Neural progenitor cell (in vitro differentiated cells): ENCODE data around the gene NOTCH1.

Experiments used
- EZH2 ChIP-seq: fragments of 200-600 bp; sonication (generic); IDR thresholded peaks from 2 replicates; pipeline ENCODE4 v1.6.1; 2017; ENCODE audit warnings: antibody characterized with exemption, mild to moderate bottlenecking, moderate library complexity
- EZH2phosphoT487 ChIP-seq: fragments of 200-600 bp; sonication (generic); IDR thresholded peaks from 2 replicates; pipeline ENCODE4 v1.6.1; 2017; ENCODE audit warnings: antibody characterized with exemption
- TF ChIP-seq, protein P1 (sequence below): fragments of 200-600 bp; sonication (generic); IDR thresholded peaks from 2 replicates; pipeline ENCODE4 v1.5.1; 2017; ENCODE audit warnings: antibody characterized with exemption, mild to moderate bottlenecking

DNA sequence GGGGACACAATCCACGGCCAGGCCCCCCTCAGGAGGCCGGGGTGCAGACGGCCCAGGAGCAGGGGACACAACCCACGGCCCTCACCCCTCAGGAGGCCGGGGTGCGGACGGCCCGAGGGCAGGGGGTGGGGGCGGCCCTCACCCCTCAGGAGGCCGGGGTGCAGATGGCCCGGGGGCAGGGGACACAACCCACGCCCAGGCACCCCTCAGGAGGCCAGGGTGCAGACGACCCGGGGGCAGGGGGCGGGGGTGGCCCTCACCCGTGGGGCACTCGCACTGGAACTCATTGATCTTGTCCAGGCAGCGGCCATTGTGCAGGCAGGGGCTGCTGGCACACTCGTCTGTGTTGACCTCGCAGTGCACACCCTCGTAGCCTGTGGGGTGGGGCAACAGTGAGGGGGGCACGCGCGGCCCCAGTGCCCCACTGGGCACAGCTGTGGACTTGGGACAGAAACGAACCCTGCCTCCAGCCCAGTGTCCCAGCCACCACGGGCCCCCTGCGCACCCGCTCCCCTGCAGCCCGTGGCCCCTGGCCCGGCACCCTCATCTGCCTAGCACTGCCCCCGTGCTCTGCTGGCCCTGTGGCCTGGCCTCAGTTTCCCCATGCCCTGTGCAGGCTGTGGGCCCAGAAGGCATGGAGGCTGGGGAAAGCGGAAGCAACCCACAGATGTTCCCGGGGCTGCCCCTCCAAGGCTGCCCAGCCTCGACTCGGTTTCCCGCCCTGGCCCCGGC lies 28.7 kb downstream of the NOTCH1 start:
- TF ChIP-seq, protein P1, sequence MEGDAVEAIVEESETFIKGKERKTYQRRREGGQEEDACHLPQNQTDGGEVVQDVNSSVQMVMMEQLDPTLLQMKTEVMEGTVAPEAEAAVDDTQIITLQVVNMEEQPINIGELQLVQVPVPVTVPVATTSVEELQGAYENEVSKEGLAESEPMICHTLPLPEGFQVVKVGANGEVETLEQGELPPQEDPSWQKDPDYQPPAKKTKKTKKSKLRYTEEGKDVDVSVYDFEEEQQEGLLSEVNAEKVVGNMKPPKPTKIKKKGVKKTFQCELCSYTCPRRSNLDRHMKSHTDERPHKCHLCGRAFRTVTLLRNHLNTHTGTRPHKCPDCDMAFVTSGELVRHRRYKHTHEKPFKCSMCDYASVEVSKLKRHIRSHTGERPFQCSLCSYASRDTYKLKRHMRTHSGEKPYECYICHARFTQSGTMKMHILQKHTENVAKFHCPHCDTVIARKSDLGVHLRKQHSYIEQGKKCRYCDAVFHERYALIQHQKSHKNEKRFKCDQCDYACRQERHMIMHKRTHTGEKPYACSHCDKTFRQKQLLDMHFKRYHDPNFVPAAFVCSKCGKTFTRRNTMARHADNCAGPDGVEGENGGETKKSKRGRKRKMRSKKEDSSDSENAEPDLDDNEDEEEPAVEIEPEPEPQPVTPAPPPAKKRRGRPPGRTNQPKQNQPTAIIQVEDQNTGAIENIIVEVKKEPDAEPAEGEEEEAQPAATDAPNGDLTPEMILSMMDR = no peak
- TF ChIP-seq EZH2 (no peak), EZH2phosphoT487 (no peak)
